T-helper 1 cell treated with Interleukin-12 subunit alpha and Interleukin-12 subunit beta and Interleukin-4 antibody, amounts not matched to agents 30 μg/mL and 1 μg/mL, for 36 hours (primary cell): Measurements from ENCODE around the gene MICALL2.

Experiments used
- H3K27ac Mint-ChIP-seq: one replicate; pipeline ENCODE4 v1.8.0; 2021; ENCODE audit warnings: mild to moderate bottlenecking, mixed read lengths
- H3K27me3 Mint-ChIP-seq: one replicate; pipeline ENCODE4 v1.8.0; 2021; ENCODE audit warnings: low read depth, mixed read lengths
- H3K36me3 Mint-ChIP-seq: one replicate; pipeline ENCODE4 v1.8.0; 2021; ENCODE audit warnings: low read depth, mixed read lengths
- H3K4me1 Mint-ChIP-seq: one replicate; pipeline ENCODE4 v1.8.0; 2021; ENCODE audit warnings: low read depth, mixed read lengths
- H3K4me3 Mint-ChIP-seq: one replicate; pipeline ENCODE4 v1.8.0; 2021; ENCODE audit warnings: mild to moderate bottlenecking, moderate library complexity, mixed read lengths
- H3K9me3 Mint-ChIP-seq: one replicate; pipeline ENCODE4 v1.8.0; 2021; ENCODE audit warnings: mixed read lengths

MICALL2 gene

GRCh38 chr7:1431634-1432380, 27.5 kb downstream of the MICALL2 start:
- Mint-ChIP-seq H3K4me1 (peaks cover 2% of the 10 kb centered on the region), H3K36me3 (no peaks in the 10 kb centered on the region), H3K27ac (no peak overlapping the region), H3K4me3 (no peak overlapping the region), H3K27me3 (peaks cover 4% of the 10 kb centered on the region), H3K9me3 (no peaks in the 10 kb centered on the region)

DNA sequence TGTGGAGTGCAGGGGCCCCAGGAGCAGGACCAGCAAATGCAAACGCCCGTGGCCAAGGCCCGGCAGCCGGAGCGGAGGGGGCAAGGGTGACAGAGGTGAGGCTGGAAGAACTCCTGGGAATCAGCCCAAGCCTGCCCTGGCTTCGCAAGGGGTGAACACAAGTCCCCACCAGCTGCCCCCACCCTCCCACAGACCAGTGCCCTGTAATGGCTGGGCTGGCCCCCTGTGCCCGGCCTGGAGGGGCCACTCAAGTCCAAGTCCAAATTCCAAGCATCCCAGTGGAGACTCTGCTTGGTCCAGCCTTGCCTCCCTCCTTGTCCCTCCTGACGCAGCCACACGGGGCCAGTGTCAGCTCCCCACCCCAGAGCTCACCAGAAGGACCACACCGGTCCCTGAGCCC, 28.0 kb downstream of the MICALL2 start:
- Mint-ChIP-seq H3K36me3 (no peaks in the 10 kb centered on the region), H3K27ac (no peak overlapping the region), H3K9me3 (no peaks in the 10 kb centered on the region), H3K4me1 (peaks cover 2% of the 10 kb centered on the region), H3K4me3 (no peak overlapping the region), H3K27me3 (peaks cover 4% of the 10 kb centered on the region)

GRCh38 chr7:1430056-1430845, 29.0 kb downstream of the MICALL2 start:
- Mint-ChIP-seq H3K27me3 (peaks cover 4% of the 10 kb centered on the region), H3K4me3 (no peak overlapping the region), H3K9me3 (no peaks in the 10 kb centered on the region), H3K4me1 (peaks cover 2% of the 10 kb centered on the region), H3K36me3 (no peaks in the 10 kb centered on the region), H3K27ac (no peak overlapping the region)

DNA sequence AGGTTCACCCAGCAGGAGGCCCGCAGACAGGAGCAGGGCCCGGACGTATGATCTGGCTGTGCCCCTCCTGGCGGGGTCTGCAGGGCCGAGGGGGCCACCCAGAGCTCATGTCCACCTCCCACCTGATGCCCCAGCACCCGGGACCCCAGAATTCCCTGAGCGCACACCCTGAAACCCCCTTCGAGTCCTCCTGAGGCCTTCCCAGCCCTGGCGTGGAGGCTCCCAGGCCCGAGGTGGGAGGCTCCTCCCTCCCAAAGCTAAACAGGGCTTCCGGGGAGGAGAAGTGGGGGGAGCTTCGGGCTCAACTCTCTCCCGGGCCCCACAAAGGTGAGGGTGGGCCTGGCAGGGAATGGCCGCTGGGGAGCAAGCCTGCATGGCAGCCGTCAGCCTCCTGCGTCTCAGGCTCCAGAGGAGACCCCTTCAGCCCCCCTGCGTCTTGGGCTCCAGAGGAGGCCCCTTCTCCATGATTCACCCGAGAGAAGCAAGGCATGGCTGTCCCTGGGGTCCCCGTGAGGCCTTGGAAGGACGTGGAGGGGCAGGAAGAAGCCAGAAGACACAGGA, 30.2 kb downstream of the MICALL2 start:
- Mint-ChIP-seq H3K9me3 (no peaks in the 10 kb centered on the region), H3K36me3 (no peaks in the 10 kb centered on the region), H3K27ac (no peak overlapping the region), H3K27me3 (peaks cover 10% of the 10 kb centered on the region), H3K4me3 (no peak overlapping the region), H3K4me1 (peaks cover 2% of the 10 kb centered on the region)

GRCh38 chr7:1427064-1427657, 32.1 kb downstream of the MICALL2 start:
- Mint-ChIP-seq H3K9me3 (no peaks in the 10 kb centered on the region), H3K4me1 (no peaks in the 10 kb centered on the region), H3K27me3 (peaks cover 19% of the 10 kb centered on the region), H3K27ac (no peak overlapping the region), H3K4me3 (no peak overlapping the region), H3K36me3 (no peaks in the 10 kb centered on the region)

- Mint-ChIP-seq H3K27me3 (peaks cover 19% of the 10 kb centered on the region), H3K9me3 (no peaks in the 10 kb centered on the region), H3K4me3 (no peak overlapping the region), H3K4me1 (no peaks in the 10 kb centered on the region), H3K27ac (no peak overlapping the region), H3K36me3 (no peaks in the 10 kb centered on the region)
These were observed 32.8 kb downstream of the MICALL2 start for GRCh38 chr7:1426474-1426873.

DNA sequence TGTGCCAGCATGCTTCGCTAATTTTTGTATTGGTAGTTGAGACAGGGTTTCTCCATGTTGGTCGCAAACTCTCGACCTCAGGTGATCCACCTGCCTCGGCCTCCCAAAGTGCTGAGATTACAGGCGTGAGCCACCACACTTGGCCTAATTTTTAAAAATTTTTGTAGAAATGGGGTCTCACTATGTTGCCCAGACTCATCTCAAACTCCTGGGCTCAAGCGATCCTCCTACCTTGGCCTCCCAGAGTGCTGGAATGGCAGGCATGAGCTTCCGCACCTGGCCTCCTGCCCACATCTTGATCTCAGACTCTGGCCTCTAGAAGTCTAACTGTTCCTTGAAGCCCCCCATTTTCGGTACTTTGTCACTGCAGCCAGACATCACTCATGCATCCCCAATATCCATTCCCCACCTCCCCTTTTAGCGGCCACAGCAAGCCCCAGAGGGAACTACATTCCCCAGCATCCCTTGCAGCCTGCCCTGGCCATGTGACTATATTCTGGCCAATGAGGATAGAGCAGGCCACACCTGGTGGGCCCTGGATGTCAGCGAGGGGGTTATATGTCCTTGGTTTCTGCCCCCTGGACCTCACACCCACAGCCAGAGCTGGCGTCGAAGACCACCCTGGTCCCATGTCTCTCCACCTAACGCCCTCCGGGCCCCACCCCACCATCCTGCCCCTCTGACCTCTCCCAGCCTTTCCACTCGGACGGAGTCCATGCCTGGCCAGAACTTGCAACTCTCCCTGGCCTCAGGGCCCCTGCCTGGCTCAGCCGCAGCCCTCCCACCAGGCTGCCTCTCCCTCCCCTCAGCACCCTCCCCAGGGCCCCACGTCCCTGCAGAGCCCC, 33.8 kb downstream of the MICALL2 start:
- H3K4me1 Mint-ChIP-seq, result no peaks in the 10 kb centered on the region
- H3K4me3 Mint-ChIP-seq, result no peak overlapping the region
- H3K36me3 Mint-ChIP-seq, result no peaks in the 10 kb centered on the region
- peaks cover 19% of the 10 kb centered on the region for H3K27me3 Mint-ChIP-seq
- no peaks in the 10 kb centered on the region for H3K9me3 Mint-ChIP-seq
- no peak overlapping the region for H3K27ac Mint-ChIP-seq

- Mint-ChIP-seq H3K4me3 (no peak overlapping the region), H3K9me3 (no peaks in the 10 kb centered on the region), H3K27ac (no peak overlapping the region), H3K4me1 (peaks cover 4% of the 10 kb centered on the region), H3K27me3 (peaks cover 19% of the 10 kb centered on the region), H3K36me3 (no peaks in the 10 kb centered on the region)
These were observed 35.2 kb downstream of the MICALL2 start for GRCh38 chr7:1424041-1424440.

- Mint-ChIP-seq H3K4me1 (peaks cover 8% of the 10 kb centered on the region), H3K9me3 (no peaks in the 10 kb centered on the region), H3K4me3 (no peak overlapping the region), H3K27ac (no peak overlapping the region), H3K27me3 (peaks cover 19% of the 10 kb centered on the region), H3K36me3 (no peaks in the 10 kb centered on the region)
These were observed 35.9 kb downstream of the MICALL2 start for GRCh38 chr7:1423264-1423811.

- Mint-ChIP-seq H3K27ac (no peak overlapping the region), H3K9me3 (no peaks in the 10 kb centered on the region)
These were observed 36.6 kb downstream of the MICALL2 start for GRCh38 chr7:1422512-1423263.

DNA sequence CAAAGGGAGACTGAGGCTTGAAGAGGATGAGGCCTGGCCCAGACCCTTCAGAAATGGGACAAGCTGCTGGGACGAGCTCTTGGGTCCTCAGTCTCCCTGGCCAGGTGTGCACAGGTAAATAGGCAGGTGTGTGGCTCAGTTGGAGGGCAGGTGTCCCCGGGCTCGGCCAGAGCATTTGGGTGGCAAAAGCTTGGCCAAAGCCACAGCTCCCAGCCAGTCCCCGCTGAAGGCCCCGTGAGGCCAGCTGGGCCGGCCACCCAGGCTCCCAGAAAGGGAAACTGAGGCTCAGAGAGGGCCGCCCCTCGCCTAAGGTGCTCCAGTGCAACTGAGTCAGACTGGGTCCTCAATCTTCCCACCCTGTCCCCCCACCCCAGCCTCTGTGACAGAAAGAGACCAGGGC, 37.3 kb downstream of the MICALL2 start:
- no peaks in the 10 kb centered on the region for H3K9me3 Mint-ChIP-seq
- no peak overlapping the region for H3K27ac Mint-ChIP-seq
- peaks cover 22% of the 10 kb centered on the region for H3K4me1 Mint-ChIP-seq
- peaks cover 24% of the 10 kb centered on the region for H3K27me3 Mint-ChIP-seq
- H3K4me3 Mint-ChIP-seq, result no peak overlapping the region
- no peaks in the 10 kb centered on the region for H3K36me3 Mint-ChIP-seq

More at GRCh38 chr7:1422512-1423263, 36.6 kb downstream of the MICALL2 start:
- H3K27me3 Mint-ChIP-seq, result peaks cover 19% of the 10 kb centered on the region
- H3K4me3 Mint-ChIP-seq, result no peak overlapping the region
- peaks cover 14% of the 10 kb centered on the region for H3K4me1 Mint-ChIP-seq
- no peaks in the 10 kb centered on the region for H3K36me3 Mint-ChIP-seq

- H3K4me1 Mint-ChIP-seq, result peaks cover 23% of the 10 kb centered on the region
- H3K27me3 Mint-ChIP-seq, result peaks cover 24% of the 10 kb centered on the region
- no peaks in the 10 kb centered on the region for H3K36me3 Mint-ChIP-seq
- no peak overlapping the region for H3K27ac Mint-ChIP-seq
- no peak overlapping the region for H3K4me3 Mint-ChIP-seq
- H3K9me3 Mint-ChIP-seq, result no peaks in the 10 kb centered on the region
These were observed 38.1 kb downstream of the MICALL2 start for GRCh38 chr7:1421020-1421790.

GRCh38 chr7:1419688-1420087, 39.6 kb downstream of the MICALL2 start:
- Mint-ChIP-seq H3K4me3 (no peak overlapping the region), H3K4me1 (peaks cover 23% of the 10 kb centered on the region), H3K36me3 (no peaks in the 10 kb centered on the region)

More at GRCh38 chr7:1419688-1420087, 39.6 kb downstream of the MICALL2 start:
- Mint-ChIP-seq H3K27me3 (peaks cover 24% of the 10 kb centered on the region), H3K9me3 (no peaks in the 10 kb centered on the region), H3K27ac (no peak overlapping the region)
